Kidney (tissue), 14 donors: ENCODE results near the gene CLCNKB. TPM values are rescaled to one million over a fixed set of nuclear protein-coding genes. Genes with fewer than 3 reads are reported as not detected.
"Not testable (repeated sequence)": the region's sequence is repeated elsewhere in the genome, so short reads cannot be mapped to it uniquely, and the experiment has no call there.

Experiments
- DNase-seq, 5 donors: peaks; one replicate each; pipeline ENCODE4 v3.0.0-alpha.2; 2013 to 2020
- FAIRE-seq: peaks from 2 replicates; lab custom pipeline; 2012; peaks lifted over from hg19 to GRCh38; lab: Jason Lieb, UNC
- H3K27ac ChIP-seq, 2 donors: one replicate each; pipeline ENCODE4 v1.7.0; 2013; ENCODE audit warnings: low read depth in 2 of 2, low read length in 2 of 2, inconsistent platforms in 1 of 2
- H3K27me3 ChIP-seq: one replicate; pipeline ENCODE4 v1.7.1; 2013; ENCODE audit warnings: low read length, inconsistent platforms; ENCODE audit not compliant: control insufficient read depth, insufficient read depth
- H3K36me3 ChIP-seq, 3 donors: one replicate each; pipeline versions ENCODE4 v1.7.0 to v1.7.1; 2013; ENCODE audit warnings: low read length in 3 of 3, control low read depth in 1 of 3, inconsistent platforms in 1 of 3; ENCODE audit not compliant: insufficient read depth in 3 of 3, control insufficient read depth in 2 of 3
- H3K4me1 ChIP-seq, 3 donors: one replicate each; pipeline versions ENCODE4 v1.7.0 to v1.7.1; 2013; ENCODE audit warnings: low read length in 3 of 3, inconsistent platforms in 1 of 3, low read depth in 1 of 3; ENCODE audit not compliant: control insufficient read depth in 2 of 3, insufficient read depth in 2 of 3
- H3K4me3 ChIP-seq, 3 donors: one replicate each; pipeline versions ENCODE4 v1.7.0 to v1.8.1; 2013; ENCODE audit warnings: low read length in 3 of 3, control low read depth in 1 of 3, inconsistent platforms in 1 of 3
- H3K9ac ChIP-seq, 3 donors: one replicate each; pipeline versions ENCODE4 v1.7.0 to v1.7.1; 2013; ENCODE audit warnings: low read length in 3 of 3, control low read depth in 1 of 3, inconsistent platforms in 1 of 3
- H3K9me3 ChIP-seq, 3 donors: one replicate each; pipeline versions ENCODE4 v1.7.0 to v1.7.1; 2013; ENCODE audit warnings: low read length in 3 of 3, control low read depth in 1 of 3, inconsistent platforms in 1 of 3; ENCODE audit not compliant: control insufficient read depth in 2 of 3, insufficient read depth in 1 of 3
- CTCF ChIP-seq: IDR thresholded peaks from 3 replicates; pipeline ENCODE4 v1.5.1; 2012; ENCODE audit warnings: mild to moderate bottlenecking, moderate library complexity, borderline replicate concordance; ENCODE audit not compliant: insufficient read depth; ENCODE audit errors: extremely low read depth
- intact Hi-C: fragments of 100-400 bp; cut with DNase I; formaldehyde crosslinking; loops from one replicate; pipeline ENCODE4 v1.11.1; 2022
- polyA plus RNA-seq: library from polyadenylated mRNA; stranded (reverse); fragments of 350-450 nt; fragmentation: Illumina TruSeq; extraction: RNeasy Lipid Tissue Mini Kit (QIAGEN cat#74804); gene quantifications from one replicate; pipeline ENCODE4 v1.2.3, GENCODE V29; 2014; ENCODE audit warnings: low read depth, low replicate concordance; ENCODE audit not compliant: insufficient read depth
- total RNA-seq: library from RNA; stranded (reverse); fragmentation: NEBNext Ultra II Directional; extraction: Animal tissue kit (Norgen Biotek cat#: 25700); gene quantifications from one replicate; pipeline ENCODE4 v1.2.1, GENCODE V29; 2021
- donor health status: control.
- donor health status: control.
- donor health status: control.
- donor health status: control.
- donor health status: control.
- donor health status: DM: yes; HTN: yes; CAD: no.
- donor health status: Normal renal cell carcinoma (clear cell type).

CLCNKB gene
- total and polyA plus RNA-seq, 2 donors from 2014 or later: 60.6 to 519 TPM

DNA sequence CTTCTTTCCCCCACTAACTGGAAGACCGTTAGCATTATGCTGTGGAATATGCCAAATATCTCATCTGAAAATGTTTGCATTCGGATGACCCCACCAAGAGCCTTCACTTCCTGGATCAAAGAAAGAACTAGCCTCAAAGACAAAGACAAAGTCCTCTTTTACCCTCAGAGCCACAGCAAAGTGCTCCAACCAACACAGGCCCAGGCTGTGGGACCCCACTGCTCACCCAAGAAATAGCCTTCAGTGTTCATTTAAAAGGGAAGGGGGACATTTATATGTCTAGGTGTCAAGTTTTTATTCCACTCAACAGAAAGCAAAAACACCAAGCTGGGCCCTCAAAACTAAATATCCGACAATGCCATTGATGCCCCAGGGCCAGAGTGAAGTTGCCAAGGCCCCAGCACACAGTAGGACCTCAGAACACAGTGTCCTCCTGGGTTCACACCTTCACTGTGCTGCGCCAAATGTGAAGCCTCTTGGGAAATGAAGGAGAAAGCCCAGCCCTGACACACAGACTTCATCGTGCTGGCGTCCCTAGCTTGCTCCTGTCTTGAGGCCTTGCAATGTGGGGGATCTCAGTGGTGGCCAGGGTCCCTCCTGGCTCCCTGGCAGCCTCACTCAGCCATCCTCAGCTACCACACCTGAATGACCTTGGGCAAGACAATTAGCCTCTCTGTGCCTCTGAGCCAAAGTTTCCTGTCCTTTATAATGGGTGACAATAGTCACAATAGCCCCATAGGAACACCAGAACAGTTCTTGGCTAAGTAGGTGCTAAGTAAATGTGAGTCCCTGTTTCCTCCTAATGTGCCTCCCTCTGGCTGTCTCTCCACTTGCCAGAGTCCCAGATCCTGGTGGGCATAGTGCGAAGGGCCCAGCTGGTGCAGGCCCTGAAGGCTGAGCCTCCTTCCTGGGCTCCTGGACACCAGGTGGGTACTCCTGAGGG lies 11.3 kb downstream of the CLCNKB start:
- Histone ChIP-seq H3K36me3 (peaks cover 0 to 6% (median 0%) of the 10 kb centered on the region in 3 donors), H3K27me3 (no peaks in the 10 kb centered on the region), H3K4me1 (peaks cover 0 to 2% (median 0%) of the 10 kb centered on the region in 3 donors), H3K9me3 (no peaks in the 10 kb centered on the region), H3K27ac (peak overlapping the region; percentile 22 to 23), H3K4me3 (no peak overlapping the region), H3K9ac (peak overlapping the region in 1 of 3 donors; percentile 12)
- DNase-seq: no peak
- no peak for TF ChIP-seq CTCF
- intact Hi-C loops: loop anchor here (10.0 kb wide), 1 partner anchor 50 kb away; the partner anchor contains the start of gene SRARP
- no peak for FAIRE-seq

GRCh38 chr1:16055613-16056520 lies 12.3 kb downstream of the CLCNKB start:
- no peaks in the 10 kb centered on the region for H3K27me3 ChIP-seq
- no peak overlapping the region for H3K9ac ChIP-seq
- no peak for FAIRE-seq
- TF ChIP-seq CTCF: peak; percentile 97
- no peaks in the 10 kb centered on the region for H3K9me3 ChIP-seq
- no peak overlapping the region for H3K4me3 ChIP-seq
- peak; percentile 94 to 96 (median 95) for DNase-seq
- intact Hi-C loops: loop anchor here (10.0 kb wide), 1 partner anchor 51 kb away; the partner anchor contains the start of gene SRARP
- H3K36me3 ChIP-seq: peaks cover 0 to 5% (median 0%) of the 10 kb centered on the region in 3 donors
- H3K27ac ChIP-seq: no peak overlapping the region
- H3K4me1 ChIP-seq: peaks cover 0 to 2% (median 0%) of the 10 kb centered on the region in 3 donors

GRCh38 chr1:16056521-16056912 lies 12.9 kb downstream of the CLCNKB start:
- H3K4me1 ChIP-seq, H3K9me3 ChIP-seq, H3K9ac ChIP-seq, H3K4me3 ChIP-seq, H3K36me3 ChIP-seq, H3K27me3 ChIP-seq, H3K27ac ChIP-seq, FAIRE-seq, DNase-seq: not testable (repeated sequence)
- intact Hi-C loops: loop anchor here (10.0 kb wide), 1 partner anchor 52 kb away; the partner anchor contains the start of gene SRARP

DNA sequence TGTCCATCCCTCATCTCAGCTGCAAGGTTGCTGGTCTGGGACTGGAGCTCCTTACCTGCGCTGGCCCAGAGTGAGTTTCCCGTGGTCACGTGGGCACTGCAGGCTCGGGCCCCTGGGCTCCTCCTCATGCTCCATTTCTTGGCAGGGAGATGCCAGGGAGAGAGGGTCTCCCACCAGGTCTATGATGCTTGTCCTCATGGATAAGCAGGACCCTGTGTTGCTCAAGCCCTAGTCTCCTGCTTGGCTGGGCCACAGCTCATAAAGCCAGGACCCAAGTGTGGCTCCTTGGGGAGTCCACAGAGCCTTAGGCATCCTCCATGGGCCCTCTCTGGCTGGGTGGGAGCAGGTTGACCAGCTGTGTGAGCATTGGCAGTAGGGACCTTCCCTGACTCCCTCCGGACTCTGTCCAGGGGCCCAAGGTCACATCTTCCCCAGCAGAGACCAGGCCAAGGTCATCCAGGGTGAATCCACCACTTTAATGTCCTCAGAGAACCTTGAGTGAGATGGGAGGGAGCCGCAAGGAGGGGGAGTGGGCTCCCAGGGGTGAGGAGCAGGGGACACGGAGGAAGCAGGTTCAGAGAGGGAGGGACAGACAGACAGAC lies 13.8 kb downstream of the CLCNKB start:
- H3K4me3 ChIP-seq, H3K4me1 ChIP-seq, DNase-seq, H3K9me3 ChIP-seq, H3K9ac ChIP-seq, H3K36me3 ChIP-seq, FAIRE-seq, H3K27me3 ChIP-seq: not testable (repeated sequence)
- intact Hi-C loops: loop anchor here (10.0 kb wide), 1 partner anchor 53 kb away; the partner anchor contains the start of gene SRARP
- peak overlapping the region in 1 of 2 donors; percentile 36 for H3K27ac ChIP-seq

DNA sequence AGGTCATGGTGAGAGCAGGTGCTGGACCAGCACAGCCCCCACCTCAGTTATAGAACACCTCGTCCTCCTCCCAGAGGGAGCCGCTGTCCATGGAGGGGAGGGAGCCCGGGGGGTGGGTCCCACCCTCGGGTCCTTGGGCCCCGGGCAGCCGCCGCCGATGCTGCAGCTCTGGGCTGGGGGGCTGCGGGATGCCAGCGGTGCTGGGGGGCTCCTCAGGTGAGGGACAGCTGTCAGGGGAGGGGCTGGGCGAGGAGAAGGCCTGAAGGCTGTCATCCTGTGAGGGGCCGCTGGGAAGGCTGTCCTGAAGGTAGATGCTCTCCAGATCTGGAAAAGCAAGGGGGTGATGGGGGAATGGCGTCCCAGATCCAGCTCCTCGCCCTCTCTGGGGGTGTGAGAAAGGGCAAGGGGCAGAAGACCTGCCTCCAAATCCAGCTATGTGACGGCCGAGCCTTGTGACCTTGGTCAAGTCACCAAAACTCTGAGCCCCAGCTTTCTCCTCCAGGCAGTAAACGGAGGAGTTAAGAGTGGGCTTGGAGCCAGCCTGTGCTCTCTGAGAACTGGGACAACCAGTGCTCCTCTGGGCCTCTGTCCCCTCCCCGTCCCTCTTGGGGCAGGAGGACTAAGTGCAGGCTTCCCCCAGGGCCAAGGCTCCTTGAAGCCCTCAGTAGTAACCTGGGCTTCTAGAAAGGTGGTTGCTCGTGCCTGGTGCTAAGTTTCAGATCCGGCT lies 15.0 kb downstream of the CLCNKB start:
- not testable (repeated sequence) for H3K9me3 ChIP-seq, H3K4me1 ChIP-seq, H3K27me3 ChIP-seq, H3K4me3 ChIP-seq, H3K27ac ChIP-seq, H3K9ac ChIP-seq, FAIRE-seq, DNase-seq, H3K36me3 ChIP-seq
- intact Hi-C loops: loop anchor here (10.0 kb wide), 1 partner anchor 54 kb away; the partner anchor contains the start of gene SRARP
